ENCODE results near the gene HBG1. TPM values are rescaled to one million over a fixed set of nuclear protein-coding genes. Genes with fewer than 3 reads are reported as not detected.
"Not testable (repeated sequence)": the region's sequence is repeated elsewhere in the genome, so short reads cannot be mapped to it uniquely, and the experiment has no call there.

The HBG1 gene
- total and polyA plus RNA-seq, 8 donors, result 6.2 TPM; not detected in 7

- 21 to 28% (median 23%) methylated on average over 2 of the region's 2 CpGs for WGBS, 5 donors
- TF ChIP-seq CTCF (IDR thresholded peaks at IDR 0.05), result no peak
- no peak for TF ChIP-seq POLR2A (IDR thresholded peaks at IDR 0.05)
- no peak for TF ChIP-seq POLR2AphosphoS5 (IDR thresholded peaks at IDR 0.05)
- TF ChIP-seq EP300 (IDR thresholded peaks at IDR 0.05), result no peak
- Histone ChIP-seq H3K4me1 (no peaks in the 10 kb centered on the region), H3K36me3 (no peaks in the 10 kb centered on the region), H3K27ac (no peak overlapping the region), H3K4me3 (no peak overlapping the region), H3K9me3 (peaks cover 0 to 19% (median 5%) of the 10 kb centered on the region in 4 donors), H3K27me3 (no peaks in the 10 kb centered on the region)
- no peak for DNase-seq
- intact Hi-C loops (cut with DNase I; ENCODE audit: low total_unique reads), result no loop called here
These were observed 7.6 kb upstream of the HBG1 start for GRCh38 chr11:5257296-5257695.

- WGBS, 5 donors, result 60 to 76% (median 71%) methylated on average over 4 of the region's 9 CpGs
- DNase-seq; H3K36me3 ChIP-seq; intact Hi-C loops (cut with DNase I; ENCODE audit: low total_unique reads); H3K4me1 ChIP-seq; H3K27me3 ChIP-seq; H3K9me3 ChIP-seq; H3K4me3 ChIP-seq; H3K27ac ChIP-seq: not testable (repeated sequence)
These were observed 5.2 kb upstream of the HBG1 start, which contains the start of gene HBG2 for GRCh38 chr11:5254646-5255413. Gene HBG2, minus strand, starts transcription at chr11:5254781. Its CDS starts 53 bp downstream, at chr11:5254728.

GRCh38 chr11:5254023-5254422, 4.4 kb upstream of the HBG1 start:
- H3K27ac ChIP-seq; H3K27me3 ChIP-seq; H3K4me3 ChIP-seq; H3K4me1 ChIP-seq; H3K9me3 ChIP-seq; H3K36me3 ChIP-seq; intact Hi-C loops (cut with DNase I; ENCODE audit: low total_unique reads); DNase-seq: not testable (repeated sequence)
- 60 to 79% (median 73%) methylated on average over 2 of the region's 2 CpGs for WGBS, 5 donors

GRCh38 chr11:5253440-5253839, 3.8 kb upstream of the HBG1 start:
- H3K9me3 ChIP-seq; intact Hi-C loops (cut with DNase I; ENCODE audit: low total_unique reads); H3K4me1 ChIP-seq; H3K27ac ChIP-seq; DNase-seq; H3K36me3 ChIP-seq; H3K4me3 ChIP-seq; H3K27me3 ChIP-seq: not testable (repeated sequence)
- 56 to 80% (median 76%) methylated on average over 5 of the region's 5 CpGs for WGBS, 5 donors

GRCh38 chr11:5252919-5253265, 3.2 kb upstream of the HBG1 start:
- H3K36me3 ChIP-seq, result no peaks in the 10 kb centered on the region
- H3K27me3 ChIP-seq, result no peaks in the 10 kb centered on the region
- H3K27ac ChIP-seq, result no peak overlapping the region
- no peak for TF ChIP-seq CTCF (IDR thresholded peaks at IDR 0.05)
- TF ChIP-seq EP300 (IDR thresholded peaks at IDR 0.05), result no peak
- intact Hi-C loops (cut with DNase I; ENCODE audit: low total_unique reads), result no loop called here
- DNase-seq, result no peak
- H3K4me3 ChIP-seq, result no peak overlapping the region
- 45 to 65% (median 55%) methylated on average over 1 of the region's 1 CpG for WGBS, 5 donors
- H3K9me3 ChIP-seq, result no peaks in the 10 kb centered on the region
- no peaks in the 10 kb centered on the region for H3K4me1 ChIP-seq

- intact Hi-C loops (cut with DNase I; ENCODE audit: low total_unique reads), result no loop called here
- no peaks in the 10 kb centered on the region for H3K9me3 ChIP-seq
These were observed 2.7 kb upstream of the HBG1 start for GRCh38 chr11:5252192-5252918.

More at GRCh38 chr11:5252192-5252918, 2.7 kb upstream of the HBG1 start:
- H3K27me3 ChIP-seq, result no peaks in the 10 kb centered on the region
- no peaks in the 10 kb centered on the region for H3K36me3 ChIP-seq
- WGBS, 5 donors, result 71 to 81% (median 75%) methylated on average over 9 of the region's 9 CpGs
- DNase-seq, result no peak
- H3K27ac ChIP-seq, result no peak overlapping the region
- no peak overlapping the region for H3K4me3 ChIP-seq
- TF ChIP-seq POLR2AphosphoS5 (IDR thresholded peaks at IDR 0.05) (no peak), EP300 (IDR thresholded peaks at IDR 0.05) (no peak), POLR2A (IDR thresholded peaks at IDR 0.05) (no peak), CTCF (IDR thresholded peaks at IDR 0.05) (no peak)
- H3K4me1 ChIP-seq, result no peaks in the 10 kb centered on the region
